ENCODE data around the gene ERVFRD-1. TPM values are rescaled to one million over a fixed set of nuclear protein-coding genes. Genes with fewer than 3 reads are reported as not detected.

The ERVFRD-1 gene
- total and polyA plus RNA-seq, 9 donors, result 0.04 to 0.39 (median 0.11) TPM

DNA sequence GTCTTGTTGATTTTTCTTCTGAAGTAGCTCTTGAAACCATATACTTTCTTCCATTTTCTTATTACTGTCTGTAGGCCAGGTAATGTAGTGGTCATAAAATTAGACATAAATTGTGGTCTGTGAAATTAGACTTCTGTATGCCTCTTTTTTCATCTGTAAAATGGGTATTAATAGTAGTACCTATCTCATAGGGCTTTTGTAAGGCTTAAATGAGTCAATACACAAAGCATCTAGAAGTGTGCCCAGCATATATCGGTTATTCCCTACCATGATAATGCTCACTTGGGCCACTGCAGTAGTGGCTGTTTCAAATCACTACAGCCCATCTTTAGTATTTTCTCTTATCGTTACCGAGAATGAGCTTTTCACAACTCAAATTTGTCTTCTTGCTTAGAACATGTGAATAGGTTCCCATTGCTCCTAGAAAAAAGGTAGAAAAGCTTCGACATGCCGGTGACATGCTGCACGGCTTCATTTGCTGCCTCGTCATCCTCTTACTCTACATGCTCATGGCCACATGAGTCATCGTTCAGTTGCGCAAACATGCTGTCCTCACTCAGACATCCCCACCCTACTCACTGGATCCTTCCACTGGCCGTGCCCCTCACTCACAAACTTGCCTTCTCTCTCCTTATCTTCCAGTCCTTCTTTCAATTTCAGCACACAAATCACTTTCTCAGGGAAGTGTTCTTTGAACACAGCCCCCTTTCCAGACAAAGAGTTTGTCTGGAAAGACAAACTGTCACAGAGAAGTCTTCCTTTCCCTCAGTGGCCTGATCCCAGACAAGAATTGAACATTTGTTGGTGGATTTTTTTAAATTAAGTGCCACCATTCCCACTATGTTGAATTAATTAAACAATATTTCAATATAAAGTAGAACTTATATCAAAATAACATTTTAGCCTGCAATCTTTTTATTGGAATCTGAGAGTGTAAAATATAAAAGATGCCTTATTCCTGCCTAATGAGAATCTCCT, 32.2 kb upstream of the ERVFRD-1 start:
- Histone ChIP-seq H3K4me3 (ENCODE audit: low read length) (no peak overlapping the region), H3K9me3 (replicated peaks; ENCODE audit: control insufficient read depth, low read depth, low read length) (no peaks in the 10 kb centered on the region), H3K36me3 (ENCODE audit: control insufficient read depth, insufficient read depth, low read length) (no peaks in the 10 kb centered on the region), H3K27ac (ENCODE audit: low read length) (no peak overlapping the region), H3K27me3 (ENCODE audit: control insufficient read depth, insufficient read depth, low read length) (no peaks in the 10 kb centered on the region), H3K4me1 (ENCODE audit: control insufficient read depth, insufficient read depth, low read length) (no peaks in the 10 kb centered on the region)
- WGBS (ENCODE audit: insufficient coverage), result 81% methylated on average over 8 of the region's 10 CpGs
- peak; percentile 22 for DNase-seq

DNA sequence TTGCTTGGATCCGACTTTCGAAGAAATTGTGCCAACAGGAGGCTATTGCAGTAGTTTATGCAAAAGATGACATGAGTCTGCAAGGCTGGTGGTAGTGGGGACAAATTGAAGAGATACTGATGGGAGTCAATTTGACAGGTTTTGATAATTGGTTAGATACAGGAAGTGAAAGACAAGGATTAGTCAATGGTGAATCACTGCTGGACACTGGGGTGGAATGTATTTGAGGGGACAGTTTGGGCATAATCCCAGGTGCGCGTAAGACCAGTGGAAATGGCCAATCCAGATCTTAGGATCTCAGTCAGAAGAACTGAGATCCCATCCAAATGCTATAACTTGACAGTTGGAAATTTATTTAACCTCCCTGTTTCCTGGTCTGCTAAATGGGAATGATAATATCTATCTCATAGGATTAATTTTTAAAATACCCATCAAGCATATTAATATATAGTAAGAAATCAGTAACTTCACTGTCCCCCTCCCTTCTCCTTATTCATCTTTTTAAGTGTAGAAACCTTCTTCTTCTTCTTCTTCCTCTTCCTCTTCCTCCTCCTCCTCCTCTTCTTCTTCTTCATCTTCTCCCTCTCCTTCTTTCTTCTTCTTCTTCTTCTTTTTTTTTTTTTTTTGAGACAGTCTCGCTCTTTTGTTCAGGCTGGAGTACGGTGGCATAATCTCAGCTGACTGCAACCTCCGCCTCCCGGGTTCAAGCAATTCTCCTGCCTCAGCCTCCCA, 30.9 kb upstream of the ERVFRD-1 start:
- WGBS (ENCODE audit: insufficient coverage), result 93% methylated on average over 2 of the region's 8 CpGs
- Histone ChIP-seq H3K4me1 (ENCODE audit: control insufficient read depth, insufficient read depth, low read length) (no peaks in the 10 kb centered on the region), H3K4me3 (ENCODE audit: low read length) (no peak overlapping the region), H3K9me3 (replicated peaks; ENCODE audit: control insufficient read depth, low read depth, low read length) (no peaks in the 10 kb centered on the region), H3K27ac (ENCODE audit: low read length) (no peak overlapping the region), H3K27me3 (ENCODE audit: control insufficient read depth, insufficient read depth, low read length) (no peaks in the 10 kb centered on the region), H3K36me3 (ENCODE audit: control insufficient read depth, insufficient read depth, low read length) (no peaks in the 10 kb centered on the region)
- DNase-seq, result no peak

DNA sequence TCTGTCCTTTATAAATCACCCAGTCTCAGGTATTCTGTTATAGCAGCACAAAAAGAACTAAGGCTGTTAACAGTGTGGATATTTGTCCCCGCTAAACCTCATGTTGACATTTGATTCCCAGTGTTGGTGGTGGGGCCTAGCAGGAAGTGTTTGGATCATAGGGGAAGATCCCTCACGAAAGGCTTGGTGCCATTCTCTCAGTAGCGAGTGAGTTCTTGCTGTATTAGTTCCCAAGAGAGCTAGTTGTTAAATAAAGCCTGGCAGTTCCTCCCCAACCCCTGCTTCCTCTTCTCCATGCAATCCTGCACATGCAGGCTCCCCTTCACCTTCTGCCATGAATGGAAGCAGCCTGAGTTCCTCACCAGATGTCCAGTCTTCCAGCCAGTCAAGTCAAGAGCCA, 29.8 kb upstream of the ERVFRD-1 start:
- no CpG with 5 or more reads among the region's 3 CpGs for WGBS (ENCODE audit: insufficient coverage)
- no peaks in the 10 kb centered on the region for H3K9me3 ChIP-seq (replicated peaks; ENCODE audit: control insufficient read depth, low read depth, low read length)
- no peak overlapping the region for H3K4me3 ChIP-seq (ENCODE audit: low read length)
- DNase-seq, result no peak
- no peaks in the 10 kb centered on the region for H3K4me1 ChIP-seq (ENCODE audit: control insufficient read depth, insufficient read depth, low read length)
- H3K27ac ChIP-seq (ENCODE audit: low read length), result no peak overlapping the region
- no peaks in the 10 kb centered on the region for H3K36me3 ChIP-seq (ENCODE audit: control insufficient read depth, insufficient read depth, low read length)
- no peaks in the 10 kb centered on the region for H3K27me3 ChIP-seq (ENCODE audit: control insufficient read depth, insufficient read depth, low read length)

DNA sequence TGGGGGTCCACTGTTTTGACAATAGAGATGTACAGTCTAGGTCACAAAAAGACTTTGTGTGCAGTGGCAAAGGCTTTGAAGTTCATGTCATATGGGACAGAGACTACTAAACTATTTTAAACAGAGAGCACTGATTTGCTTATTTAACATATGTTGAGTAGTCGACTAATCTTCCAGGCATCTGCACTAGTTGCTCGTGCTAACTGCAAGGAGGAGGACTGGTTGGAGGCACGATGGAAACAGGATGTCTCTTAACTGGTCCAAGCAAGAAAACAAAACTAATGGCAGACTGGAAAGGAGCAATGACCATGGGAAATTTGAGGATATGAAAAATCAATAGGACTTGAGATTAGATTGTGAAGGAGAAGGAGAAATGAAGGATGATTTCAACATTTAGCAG, 28.5 kb upstream of the ERVFRD-1 start:
- Histone ChIP-seq H3K27me3 (ENCODE audit: control insufficient read depth, insufficient read depth, low read length) (no peaks in the 10 kb centered on the region), H3K4me1 (ENCODE audit: control insufficient read depth, insufficient read depth, low read length) (no peaks in the 10 kb centered on the region), H3K9me3 (replicated peaks; ENCODE audit: control insufficient read depth, low read depth, low read length) (no peaks in the 10 kb centered on the region), H3K36me3 (ENCODE audit: control insufficient read depth, insufficient read depth, low read length) (peaks cover 4% of the 10 kb centered on the region), H3K4me3 (ENCODE audit: low read length) (no peak overlapping the region), H3K27ac (ENCODE audit: low read length) (no peak overlapping the region)
- no peak for DNase-seq
- WGBS (ENCODE audit: insufficient coverage), result 75% methylated on average over 3 of the region's 3 CpGs

DNA sequence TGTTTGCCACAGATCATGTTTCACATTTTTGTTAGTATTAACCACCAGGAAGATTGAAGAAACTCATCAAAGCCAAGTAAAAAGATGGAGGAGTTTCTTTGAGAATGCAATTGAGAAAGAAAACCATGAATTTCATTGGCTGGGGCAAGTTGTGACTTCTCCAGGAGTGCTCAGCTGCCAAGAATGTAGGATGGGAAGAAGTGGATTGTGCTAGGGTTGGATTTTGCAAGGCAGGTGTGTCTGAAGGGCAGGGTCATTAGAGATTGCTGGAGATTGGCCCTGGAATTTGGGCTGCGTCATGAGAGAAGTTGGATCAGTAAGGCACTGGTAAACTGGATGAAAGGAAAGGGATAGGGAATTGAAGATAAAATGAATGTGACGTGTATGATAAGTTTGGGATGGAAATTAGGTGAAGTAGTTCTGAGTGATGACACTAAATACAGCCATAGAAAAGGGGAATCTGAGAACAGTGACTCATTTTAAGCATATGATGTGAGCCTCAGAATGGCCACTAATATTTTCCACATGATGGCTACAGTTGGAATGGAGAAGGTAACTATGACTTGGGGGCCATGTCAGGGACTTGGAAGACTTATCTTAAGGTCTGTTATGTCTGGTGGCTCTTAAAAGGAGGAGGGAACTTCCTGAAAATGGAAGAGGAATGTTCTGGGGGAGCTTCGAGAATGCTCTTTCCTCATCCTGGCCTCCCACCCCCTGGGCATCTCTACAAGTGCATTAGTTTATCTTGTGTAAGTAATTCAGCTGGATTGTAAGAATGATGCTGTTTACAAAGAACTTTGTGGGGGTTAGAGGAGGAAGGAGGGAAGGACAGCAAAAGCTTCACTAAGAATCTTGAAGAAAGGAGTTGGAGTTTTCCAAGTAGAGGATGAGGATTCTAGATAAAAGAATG, 27.8 kb upstream of the ERVFRD-1 start:
- Histone ChIP-seq H3K4me1 (ENCODE audit: control insufficient read depth, insufficient read depth, low read length) (no peaks in the 10 kb centered on the region), H3K27me3 (ENCODE audit: control insufficient read depth, insufficient read depth, low read length) (no peaks in the 10 kb centered on the region), H3K9me3 (replicated peaks; ENCODE audit: control insufficient read depth, low read depth, low read length) (no peaks in the 10 kb centered on the region), H3K4me3 (ENCODE audit: low read length) (no peak overlapping the region), H3K27ac (ENCODE audit: low read length) (no peak overlapping the region), H3K36me3 (ENCODE audit: control insufficient read depth, insufficient read depth, low read length) (peaks cover 6% of the 10 kb centered on the region)
- WGBS (ENCODE audit: insufficient coverage), result 84% methylated on average over 2 of the region's 3 CpGs
- DNase-seq, result no peak

DNA sequence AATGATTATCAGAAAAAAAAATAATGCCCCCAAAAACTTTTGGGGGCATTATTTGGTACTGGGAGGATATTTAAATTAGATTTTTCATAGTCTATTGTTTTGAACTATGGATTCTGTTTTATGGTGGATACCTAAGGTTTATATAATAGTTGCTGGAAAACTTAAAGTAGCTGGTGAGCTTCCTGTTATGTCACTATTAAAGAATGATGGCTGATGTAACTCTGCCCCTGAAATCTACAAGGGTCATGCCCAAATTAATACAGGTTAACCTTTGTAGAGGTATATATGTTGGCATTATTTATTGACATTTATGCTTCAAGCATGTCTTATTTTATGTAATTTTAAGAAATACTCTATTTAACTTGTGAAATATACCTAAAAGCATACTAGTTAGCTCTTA, 25.3 kb upstream of the ERVFRD-1 start:
- Histone ChIP-seq H3K9me3 (replicated peaks; ENCODE audit: control insufficient read depth, low read depth, low read length) (no peaks in the 10 kb centered on the region), H3K27ac (ENCODE audit: low read length) (no peak overlapping the region), H3K27me3 (ENCODE audit: control insufficient read depth, insufficient read depth, low read length) (no peaks in the 10 kb centered on the region), H3K4me1 (ENCODE audit: control insufficient read depth, insufficient read depth, low read length) (no peaks in the 10 kb centered on the region), H3K36me3 (ENCODE audit: control insufficient read depth, insufficient read depth, low read length) (peaks cover 6% of the 10 kb centered on the region), H3K4me3 (ENCODE audit: low read length) (no peak overlapping the region)
- no peak for DNase-seq

DNA sequence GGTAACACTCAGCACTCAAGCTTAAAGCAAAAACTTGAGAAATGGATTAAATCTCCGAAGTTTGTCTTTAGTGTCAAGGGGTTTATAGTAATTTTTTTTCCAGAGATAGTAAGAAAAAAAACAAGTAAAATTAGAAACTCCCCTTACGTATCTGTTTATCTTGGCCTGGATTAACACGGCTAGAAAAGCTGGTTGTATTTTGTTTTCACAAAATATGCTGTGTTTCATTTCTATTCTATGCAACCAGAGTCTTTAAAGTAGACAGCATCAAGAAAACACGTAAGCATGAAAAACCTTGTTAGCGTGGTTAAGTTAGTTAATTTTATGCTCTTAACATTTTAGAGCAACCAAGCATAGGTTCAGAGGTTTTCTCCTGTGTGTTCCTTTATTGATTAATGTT, 21.8 kb upstream of the ERVFRD-1 start:
- WGBS (ENCODE audit: insufficient coverage), result no CpG with 5 or more reads among the region's 5 CpGs
- no peak overlapping the region for H3K27ac ChIP-seq (ENCODE audit: low read length)
- DNase-seq, result no peak
- no peak overlapping the region for H3K4me3 ChIP-seq (ENCODE audit: low read length)
- H3K4me1 ChIP-seq (ENCODE audit: control insufficient read depth, insufficient read depth, low read length), result no peaks in the 10 kb centered on the region
- H3K9me3 ChIP-seq (replicated peaks; ENCODE audit: control insufficient read depth, low read depth, low read length), result no peaks in the 10 kb centered on the region
- peaks cover 6% of the 10 kb centered on the region for H3K36me3 ChIP-seq (ENCODE audit: control insufficient read depth, insufficient read depth, low read length)
- no peaks in the 10 kb centered on the region for H3K27me3 ChIP-seq (ENCODE audit: control insufficient read depth, insufficient read depth, low read length)

DNA sequence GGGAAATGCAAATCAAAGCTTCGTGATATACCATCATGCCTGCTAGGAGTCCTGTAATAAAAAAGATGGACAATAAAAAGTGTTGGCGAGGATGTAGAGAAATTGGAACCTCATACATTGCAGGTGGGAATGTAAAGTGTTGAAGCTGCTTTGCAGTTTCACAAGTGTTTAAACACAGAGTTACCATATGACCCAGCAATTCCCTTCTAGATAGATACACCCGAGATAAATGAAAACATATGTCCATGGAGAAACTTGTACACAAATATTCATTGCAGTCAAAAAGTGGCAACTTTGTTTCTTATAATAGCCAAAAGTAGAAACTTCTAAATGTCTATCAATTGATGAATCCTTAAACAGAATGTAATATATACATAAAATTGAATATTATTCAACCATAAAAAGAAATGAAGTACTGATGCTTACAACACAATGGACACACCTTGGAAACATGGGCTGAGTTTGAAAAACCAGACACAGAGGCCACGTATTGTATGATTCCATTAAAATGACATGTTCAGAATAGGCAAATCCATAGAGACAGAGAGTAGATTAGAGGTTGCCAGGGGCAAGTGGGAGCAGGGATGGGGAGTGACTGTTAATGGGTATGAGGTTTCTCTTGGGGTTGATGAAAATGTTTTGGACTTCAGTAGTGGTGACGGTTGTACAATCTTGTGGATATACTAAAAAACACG, 20.8 kb upstream of the ERVFRD-1 start:
- Histone ChIP-seq H3K4me3 (ENCODE audit: low read length) (no peak overlapping the region), H3K27me3 (ENCODE audit: control insufficient read depth, insufficient read depth, low read length) (no peaks in the 10 kb centered on the region), H3K4me1 (ENCODE audit: control insufficient read depth, insufficient read depth, low read length) (no peaks in the 10 kb centered on the region), H3K36me3 (ENCODE audit: control insufficient read depth, insufficient read depth, low read length) (peaks cover 6% of the 10 kb centered on the region), H3K27ac (ENCODE audit: low read length) (no peak overlapping the region), H3K9me3 (replicated peaks; ENCODE audit: control insufficient read depth, low read depth, low read length) (no peaks in the 10 kb centered on the region)
- WGBS (ENCODE audit: insufficient coverage), result 80% methylated on average over 1 of the region's 6 CpGs
- DNase-seq, result no peak

DNA sequence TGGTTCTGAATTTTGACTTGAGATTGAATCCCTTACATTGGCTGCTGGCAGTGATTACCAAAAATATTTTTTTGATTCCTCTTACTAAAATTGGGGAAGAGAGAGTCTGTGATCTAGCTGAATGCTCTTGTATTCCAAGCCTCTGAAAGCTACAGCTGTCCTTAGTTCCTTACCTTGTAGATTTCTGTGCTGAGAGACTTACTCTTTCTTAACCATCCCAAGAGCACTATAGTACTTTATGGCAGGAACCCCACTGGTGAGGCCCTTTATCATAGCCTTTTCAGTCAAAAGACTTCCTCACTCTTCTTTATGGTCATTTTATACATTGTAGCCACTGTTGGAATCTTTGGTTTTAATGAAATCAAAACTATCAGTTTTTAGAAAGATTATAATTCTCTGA, 19.1 kb upstream of the ERVFRD-1 start:
- H3K27ac ChIP-seq (ENCODE audit: low read length), result no peak overlapping the region
- H3K36me3 ChIP-seq (ENCODE audit: control insufficient read depth, insufficient read depth, low read length), result peaks cover 8% of the 10 kb centered on the region
- H3K27me3 ChIP-seq (ENCODE audit: control insufficient read depth, insufficient read depth, low read length), result no peaks in the 10 kb centered on the region
- no peaks in the 10 kb centered on the region for H3K9me3 ChIP-seq (replicated peaks; ENCODE audit: control insufficient read depth, low read depth, low read length)
- DNase-seq, result no peak
- no peak overlapping the region for H3K4me3 ChIP-seq (ENCODE audit: low read length)
- no peaks in the 10 kb centered on the region for H3K4me1 ChIP-seq (ENCODE audit: control insufficient read depth, insufficient read depth, low read length)
